NCI-H460 (cell line): Measurements from ENCODE around the gene NUP85. TPM values are rescaled to one million over a fixed set of nuclear protein-coding genes. Genes with fewer than 3 reads are reported as not detected.
"Not testable (repeated sequence)": the region's sequence is repeated elsewhere in the genome, so short reads cannot be mapped to it uniquely, and the experiment has no call there.

Experiments
- DNase-seq: peaks from one replicate; pipeline ENCODE4 v3.0.0-alpha.2; 2016; ENCODE audit warnings: low read depth; ENCODE audit errors: extremely low read depth
- total RNA-seq: library from RNA; depleted of rRNA; stranded (reverse); fragments of >200 nt; shearing (Covaris generic); gene quantifications from 2 replicates; pipeline ENCODE4 v1.2.3, GENCODE V29; 2014; rRNA removed

NUP85 gene
- total RNA-seq, 1 experiment from 2014 or later = 51.0 TPM

DNA sequence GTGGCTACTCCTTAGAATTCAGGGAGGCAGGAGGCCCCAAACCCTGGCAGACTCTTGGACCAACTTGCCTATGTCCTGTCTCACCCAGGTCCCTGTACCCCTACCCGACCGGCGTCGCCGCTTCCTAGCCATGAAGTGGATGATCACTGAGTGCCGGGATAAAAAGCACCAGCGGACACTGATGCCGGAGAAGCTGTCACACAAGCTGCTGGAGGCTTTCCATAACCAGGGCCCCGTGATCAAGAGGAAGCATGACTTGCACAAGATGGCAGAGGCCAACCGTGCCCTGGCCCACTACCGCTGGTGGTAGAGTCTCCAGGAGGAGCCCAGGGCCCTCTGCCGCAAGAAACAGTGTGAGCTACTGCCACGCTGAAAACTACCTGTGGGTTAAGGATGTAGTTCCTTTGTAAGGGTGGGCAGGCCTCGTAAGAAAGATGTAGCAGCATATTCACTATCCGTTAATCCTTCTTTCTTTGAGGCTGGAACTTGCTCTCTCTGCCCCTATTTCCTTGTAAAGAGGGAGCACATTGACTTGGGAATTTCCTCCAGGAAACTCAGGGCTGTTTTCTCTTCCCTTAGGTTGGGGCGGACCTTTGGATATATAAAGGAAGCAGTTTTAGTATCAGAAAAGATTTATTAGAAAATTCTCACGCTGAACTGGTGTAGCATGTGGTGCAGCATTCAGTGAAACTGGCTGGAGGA, 60.3 kb downstream of the NUP85 start:
- DNase-seq = no peak

GRCh38 chr17:75266316-75267152, 61.1 kb downstream of the NUP85 start:
- DNase-seq = no peak

DNA sequence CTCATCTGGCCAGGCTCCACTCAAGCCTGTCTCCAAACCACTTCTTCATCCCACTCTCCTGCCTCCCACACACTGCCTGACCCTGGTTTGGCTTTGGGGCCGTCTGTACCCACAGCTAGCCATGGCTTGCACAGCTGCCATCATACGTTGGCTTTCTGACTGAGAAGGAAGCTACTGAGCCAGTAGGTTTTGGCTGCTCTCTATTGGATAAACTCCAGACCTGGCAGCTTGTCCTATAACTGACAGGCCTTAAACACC, 61.6 kb downstream of the NUP85 start:
- no peak for DNase-seq

DNA sequence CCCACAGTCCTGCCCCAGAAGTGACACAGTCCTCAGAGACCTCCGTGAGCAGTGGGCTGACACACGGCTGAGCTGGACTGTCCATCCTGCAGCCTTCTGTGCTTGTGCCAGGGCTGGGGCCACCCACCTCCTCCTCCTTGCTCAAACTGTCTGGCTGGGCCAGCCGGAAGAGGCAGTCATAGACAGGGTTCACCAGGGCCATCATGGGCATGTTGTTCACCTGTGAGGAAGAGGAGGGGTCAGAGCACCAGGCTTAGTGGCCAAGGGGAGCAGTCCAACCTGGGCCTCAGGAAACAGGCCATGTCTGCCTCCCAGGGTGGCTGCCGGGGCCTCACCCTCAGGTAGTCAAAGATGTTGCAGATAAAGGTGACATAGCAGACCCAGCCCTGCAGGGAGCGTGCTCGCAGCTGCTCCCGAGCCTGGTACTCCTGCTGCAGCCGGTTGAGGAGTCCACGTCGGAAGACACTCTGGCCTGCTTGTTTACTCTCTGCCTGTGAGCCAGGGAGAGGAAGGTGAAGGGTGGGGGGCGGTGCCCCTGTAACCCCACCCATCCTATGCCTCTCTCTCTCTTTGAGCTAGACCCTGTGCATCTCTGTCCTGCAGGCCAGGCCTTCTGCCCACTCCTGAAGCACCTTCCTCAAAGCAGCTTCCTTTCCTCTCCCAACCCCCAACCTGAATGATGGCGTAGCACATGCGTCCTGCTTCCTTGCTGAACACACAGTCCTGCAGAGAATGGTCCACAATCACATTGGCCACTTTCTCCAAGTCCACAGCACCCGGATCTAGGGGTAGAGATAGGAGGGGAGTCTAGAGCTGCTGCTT, 62.1 kb downstream of the NUP85 start:
- DNase-seq = peak; percentile 15

DNA sequence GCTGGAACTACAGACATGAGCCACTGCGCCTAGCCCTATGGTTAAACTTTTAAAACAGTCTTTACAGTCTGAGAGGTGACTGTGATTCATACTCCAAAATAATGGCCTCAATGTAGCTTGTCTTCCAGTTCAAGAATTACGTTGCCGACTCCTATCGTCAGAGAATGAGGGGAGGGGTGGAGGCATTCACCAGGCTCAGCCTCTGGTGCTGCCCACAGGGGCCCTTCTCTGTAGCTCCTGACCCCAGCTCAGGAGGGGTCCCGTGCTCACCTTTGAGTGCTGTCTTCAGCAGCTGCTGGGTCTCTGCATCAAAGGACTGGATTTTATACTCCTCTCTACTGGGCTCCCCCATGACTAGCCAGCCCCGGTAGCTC, 64.4 kb downstream of the NUP85 start:
- DNase-seq = no peak

DNA sequence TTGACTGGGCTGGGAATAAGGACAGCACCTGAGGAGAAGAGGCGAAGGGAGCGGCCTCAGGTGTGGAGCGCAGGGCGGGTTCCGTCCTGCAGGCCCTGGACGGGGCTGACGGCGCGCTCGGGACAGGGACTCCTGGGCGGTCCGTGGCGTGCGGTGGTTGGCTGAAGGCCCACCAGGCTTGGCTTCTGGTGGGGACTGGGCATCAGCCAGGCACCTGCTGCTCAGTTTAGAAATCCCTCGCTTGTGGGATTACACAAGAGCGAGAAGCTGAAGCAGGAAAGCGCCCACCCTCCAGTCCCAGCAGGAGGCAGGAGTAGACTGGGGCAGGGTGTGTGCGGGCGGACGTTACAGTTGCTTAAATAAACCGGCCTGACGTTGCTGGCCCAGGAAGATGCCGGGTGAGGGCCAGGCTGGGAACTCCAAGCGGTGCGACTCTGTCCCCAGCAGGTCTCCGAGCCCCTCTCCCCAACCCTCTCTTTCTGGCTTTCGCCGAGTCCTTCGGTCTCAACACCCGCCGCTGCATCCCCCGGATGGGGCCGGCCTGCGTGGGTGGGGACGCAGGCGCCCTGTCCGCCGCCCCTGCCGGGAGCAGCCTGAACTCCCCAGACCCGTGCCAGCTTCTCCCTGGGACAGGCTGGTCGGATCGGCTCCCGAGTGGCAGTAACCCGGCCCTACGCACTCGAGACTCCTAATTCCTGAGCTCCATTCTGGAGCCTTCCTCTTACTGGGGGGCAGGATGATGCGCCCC, 64.9 kb downstream of the NUP85 start:
- peak; percentile 60 for DNase-seq

GRCh38 chr17:75270966-75271232, 65.4 kb downstream of the NUP85 start, which contains the start of gene MIF4GD:
TSS of gene MIF4GD (minus strand) at chr17:75271231. CDS start at chr17:75270195, 1,036 bp downstream.
- no peak for DNase-seq

DNA sequence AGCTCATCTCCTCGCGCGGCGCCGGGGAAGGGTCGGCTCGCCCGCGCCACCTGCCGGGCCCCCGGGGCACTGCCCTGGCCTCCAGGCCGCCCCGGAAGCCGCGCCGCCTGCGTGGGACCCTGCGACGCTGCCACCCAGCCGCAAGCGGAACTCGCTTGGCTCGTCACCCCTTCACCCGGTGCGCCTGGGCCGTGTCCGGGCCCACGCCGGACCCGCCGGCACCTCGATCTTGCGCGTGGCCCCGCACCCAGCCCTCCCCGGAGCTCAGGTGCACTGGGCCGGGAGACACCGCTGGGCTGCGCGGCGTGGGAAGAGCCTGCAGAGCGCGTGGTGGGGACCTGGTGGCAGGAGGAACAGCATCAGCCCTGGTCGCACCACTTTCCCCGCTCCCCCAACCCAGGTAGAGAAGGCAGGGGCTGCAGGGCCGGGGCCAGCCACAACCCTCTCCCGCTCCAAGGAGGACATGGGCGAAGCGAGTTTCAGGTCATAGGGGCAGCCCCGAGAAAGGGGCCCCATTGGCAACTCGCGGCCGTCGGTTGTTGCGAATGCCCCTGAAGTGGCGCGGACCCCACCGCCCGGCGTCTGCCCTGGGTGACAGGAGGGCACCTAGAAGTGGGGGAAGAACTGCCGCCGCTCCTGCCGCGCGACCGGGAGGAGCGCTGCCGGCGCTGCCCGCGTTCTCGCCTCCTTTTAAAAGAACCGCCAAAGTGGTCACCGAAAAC, 65.9 kb downstream of the NUP85 start:
- peak; percentile 74 for DNase-seq

DNA sequence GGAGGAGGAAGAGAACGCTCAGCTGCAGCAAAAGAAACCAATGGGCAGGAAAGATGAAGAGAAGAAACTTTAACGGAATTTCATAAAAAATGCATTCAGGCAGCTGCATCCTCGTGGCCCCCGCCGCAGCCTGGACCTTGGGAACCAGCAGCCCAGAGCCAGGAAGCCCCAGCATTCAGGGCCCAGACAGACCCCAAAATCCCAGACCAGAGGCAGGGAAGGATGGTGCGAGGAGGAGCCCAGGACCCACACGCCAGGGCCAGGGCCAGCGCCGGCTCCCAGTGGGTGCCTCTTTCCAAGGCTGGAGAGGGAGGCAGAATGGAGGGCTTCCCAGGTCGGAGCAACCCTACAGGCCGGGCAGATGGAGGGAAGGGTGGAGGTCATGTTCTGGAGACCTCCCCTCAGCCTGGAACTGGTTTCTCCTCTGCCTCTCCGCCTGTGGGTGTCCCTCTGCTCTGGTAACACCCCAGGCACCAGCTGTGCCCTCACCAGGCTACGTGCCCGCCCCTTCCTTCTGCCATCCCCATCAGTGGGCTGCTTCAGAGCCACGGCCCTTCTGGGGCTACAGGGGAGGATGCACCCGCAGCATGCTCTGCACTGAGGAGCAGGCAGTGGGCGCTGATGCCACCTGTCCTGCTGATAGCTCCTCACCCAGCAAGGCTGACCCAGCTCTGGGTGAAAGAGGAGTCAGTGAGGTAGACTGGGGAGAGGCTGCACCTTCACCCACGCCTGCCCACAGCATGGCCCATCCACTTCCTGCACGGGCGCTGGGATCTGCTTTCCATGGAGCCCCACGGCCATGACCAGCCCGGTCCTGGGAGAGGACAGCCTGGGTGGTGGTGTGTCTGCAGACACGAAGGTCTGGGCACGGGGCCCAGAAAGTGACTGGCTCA, 66.7 kb downstream of the NUP85 start:
- no peak for DNase-seq

DNA sequence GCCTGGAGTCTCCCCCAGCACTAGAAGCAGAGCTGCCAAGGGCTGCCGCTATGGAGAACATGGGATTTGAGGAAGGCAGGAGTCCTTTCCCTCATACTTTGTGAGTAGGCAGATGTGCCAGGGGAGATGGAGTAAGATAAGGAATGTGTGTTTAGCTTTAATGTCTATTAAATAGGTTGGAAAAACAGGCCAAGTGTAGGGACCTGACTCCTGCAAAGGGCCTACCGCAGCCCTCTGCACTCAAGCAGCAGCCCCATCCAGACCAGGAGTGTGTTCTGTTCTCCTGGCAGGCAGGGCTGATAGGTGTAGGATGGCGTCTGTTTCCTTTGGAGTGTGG, 67.3 kb downstream of the NUP85 start:
- DNase-seq = no peak

DNA sequence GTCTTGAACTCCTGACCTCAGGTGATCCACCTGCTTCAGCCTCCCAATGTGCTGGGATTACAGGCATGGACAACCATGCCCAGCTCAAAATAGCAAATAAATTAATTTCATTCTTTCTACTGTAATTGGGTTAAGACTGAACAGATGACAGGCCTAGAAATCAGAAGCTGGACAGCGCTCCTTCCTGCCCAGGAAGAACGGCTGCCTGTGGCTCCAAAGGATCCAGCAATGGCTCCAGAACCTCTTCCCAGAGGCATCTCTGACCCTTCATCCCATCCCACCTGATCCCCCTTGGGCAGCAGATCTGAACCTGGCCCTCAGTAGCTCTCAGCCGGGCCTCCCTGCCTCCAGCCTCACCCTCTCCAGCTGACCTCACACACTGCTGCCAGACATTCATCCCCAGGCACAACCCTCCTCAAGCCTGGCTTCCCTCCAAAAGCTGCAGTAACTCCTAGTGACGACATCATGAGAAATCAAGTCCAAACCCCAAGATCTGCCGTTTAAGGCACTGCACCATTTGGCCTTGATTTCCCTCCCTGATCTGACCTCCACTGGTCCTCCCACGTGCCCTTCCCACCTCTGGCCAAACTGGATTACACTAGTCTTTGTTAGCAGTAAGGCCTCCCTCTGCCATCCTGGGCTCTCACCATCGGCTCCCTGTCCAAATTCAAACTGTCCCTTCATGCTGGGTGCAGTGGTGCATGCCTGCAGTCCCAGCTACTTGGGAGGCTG, 68.7 kb downstream of the NUP85 start:
- DNase-seq = peak; percentile 40

GRCh38 chr17:75277664-75278071, 72.2 kb downstream of the NUP85 start:
- no peak for DNase-seq

GRCh38 chr17:75280189-75280588, 74.7 kb downstream of the NUP85 start:
- DNase-seq = not testable (repeated sequence)

GRCh38 chr17:75285123-75285522, 79.6 kb downstream of the NUP85 start:
- no peak for DNase-seq

Other genes with a start within 250 kb of the NUP85 start
- gene HID1, start 232.9 kb upstream of the NUP85 start, total RNA-seq = 5.0 and 8.2 TPM in 2 replicates
- gene CDR2L, start 218.0 kb upstream of the NUP85 start, total RNA-seq = 15.6 and 18.0 TPM in 2 replicates
- gene MRPL58, start 193.0 kb upstream of the NUP85 start, total RNA-seq = 87.5 and 91.5 TPM in 2 replicates
- 272 and 301 TPM in 2 replicates for gene ATP5PD, start 158.7 kb upstream of the NUP85 start, total RNA-seq
- gene KCTD2, start 158.5 kb upstream of the NUP85 start, total RNA-seq = 22.9 and 28.0 TPM in 2 replicates
- gene SLC16A5, start 117.7 kb upstream of the NUP85 start, total RNA-seq = 19.8 and 20.0 TPM in 2 replicates
- 9.1 and 14.3 TPM in 2 replicates for gene ARMC7, start 95.7 kb upstream of the NUP85 start, total RNA-seq
- 107 and 114 TPM in 2 replicates for gene NT5C, start 73.9 kb upstream of the NUP85 start, total RNA-seq
- gene JPT1, start 51.2 kb upstream of the NUP85 start, total RNA-seq = 454 and 510 TPM in 2 replicates
- 136 and 142 TPM in 2 replicates for gene SUMO2, start 22.7 kb upstream of the NUP85 start, total RNA-seq
- gene GGA3, start 55.9 kb downstream of the NUP85 start, total RNA-seq = 11.9 and 16.8 TPM in 2 replicates
- gene MRPS7, start 56.2 kb downstream of the NUP85 start, total RNA-seq = 82.2 and 89.4 TPM in 2 replicates
- gene MIF4GD, start 65.6 kb downstream of the NUP85 start, total RNA-seq = 33.9 and 37.9 TPM in 2 replicates
- gene SLC25A19, start 83.8 kb downstream of the NUP85 start, total RNA-seq = 18.5 and 20.0 TPM in 2 replicates
- gene GRB2, start 200.0 kb downstream of the NUP85 start, total RNA-seq = 92.0 and 95.9 TPM in 2 replicates